Pancreas (tissue), 10 donors: Measurements from ENCODE around the gene NHLRC4. TPM values are rescaled to one million over a fixed set of nuclear protein-coding genes. Genes with fewer than 3 reads are reported as not detected.

ENCODE experiments used
- ATAC-seq, 4 donors: fragments of 200-7000 bp; cut with Tn5 transposase; one replicate each; pipeline versions ENCODE4 v1.8.0 to v1.9.1; 2020; ENCODE audit warnings: mild to moderate bottlenecking in 4 of 4, moderate library complexity in 4 of 4
- DNase-seq, 6 donors: peaks; one replicate each; pipeline ENCODE4 v3.0.0-alpha.2; 2020
- FAIRE-seq: peaks from 2 replicates; lab custom pipeline; 2012; peaks lifted over from hg19 to GRCh38; lab: Jason Lieb, UNC
- H3K27ac ChIP-seq, 4 donors: fragments of 200-600 bp; sonication (generic); 1 replicate in 3 of 4; 2 replicates in 1 of 4; pipeline versions ENCODE4 v1.5.0 to v1.8.0; 2020
- H3K27me3 ChIP-seq, 4 donors: fragments of 200-600 bp; one replicate each; pipeline ENCODE4 v1.8.0; 2021
- H3K36me3 ChIP-seq, 3 donors: fragments of 200-600 bp; sonication (generic) in 1 of 3; one replicate each; pipeline versions ENCODE4 v1.5.0 to v1.8.0; 2020 to 2021
- H3K4me1 ChIP-seq, 3 donors: fragments of 200-600 bp; one replicate each; pipeline ENCODE4 v1.8.0; 2021
- H3K4me3 ChIP-seq, 4 donors: fragments of 200-600 bp; sonication (generic) in 2 of 4; one replicate each; pipeline versions ENCODE4 v1.5.0 to v1.8.0; 2020 to 2021
- H3K9me3 ChIP-seq, 4 donors: fragments of 200-600 bp; one replicate each; pipeline ENCODE4 v1.8.0; 2021
- WGBS, 2 donors: extraction: QIAGEN DNeasy Blood & Tissue Kit; methylation state at CpG; one replicate each; pipeline ENCODE4 v1.1.7; 2013; 5-methylcytosine and 5-hydroxymethylcytosine counted together
- intact Hi-C, 3 donors: fragments of 100-400 bp; cut with DNase I; formaldehyde crosslinking; loops; one replicate each; pipeline versions ENCODE4 v1.11.1 to v1.14.2; 2022
- polyA plus RNA-seq, 2 donors: library from polyadenylated mRNA; stranded (reverse); fragments of 200-250 nt; gene quantifications; one replicate each; pipeline ENCODE4 v1.2.3, GENCODE V29; 2013
- total RNA-seq, 6 donors: library from RNA; stranded (reverse); fragmentation: NEBNext Ultra II Directional in 4 of 6; extraction: Animal tissue kit (Norgen Biotek cat#: 25700) in 4 of 6; gene quantifications; one replicate each; pipeline versions ENCODE4 v1.2.1 to v1.2.4, GENCODE V29; 2021 to 2023
- TF ChIP-seq, protein P1 (sequence below), 4 donors: fragments of 200-600 bp; sonication (generic) in 3 of 4; IDR thresholded peaks; one replicate each; pipeline versions ENCODE4 v1.5.0 to v1.8.0; 2021; ENCODE audit warnings: antibody characterized with exemption in 4 of 4
- donor health status: healthy with polysubstance abuse.
- donor health status: DM: no; HTN: no; CAD: no; lungs with moderate emphysema.
- donor health status: DM: no; HTN: no; CAD: no.
- donor health status: control.
- donor health status: control.
- donor health status: Bipolar disorder and iron deficiency.
- donor health status: DM: yes; HTN: yes; CAD: no.
- donor health status: DM: no; HTN: no; CAD: no.
- donor health status: DM: no; HTN: no; CAD: no.
- donor health status: DM: yes; HTN: yes; CAD: no.

Gene NHLRC4
- total and polyA plus RNA-seq, 8 donors: 0.05 to 0.28 (median 0.14) TPM; not detected in 2

DNA sequence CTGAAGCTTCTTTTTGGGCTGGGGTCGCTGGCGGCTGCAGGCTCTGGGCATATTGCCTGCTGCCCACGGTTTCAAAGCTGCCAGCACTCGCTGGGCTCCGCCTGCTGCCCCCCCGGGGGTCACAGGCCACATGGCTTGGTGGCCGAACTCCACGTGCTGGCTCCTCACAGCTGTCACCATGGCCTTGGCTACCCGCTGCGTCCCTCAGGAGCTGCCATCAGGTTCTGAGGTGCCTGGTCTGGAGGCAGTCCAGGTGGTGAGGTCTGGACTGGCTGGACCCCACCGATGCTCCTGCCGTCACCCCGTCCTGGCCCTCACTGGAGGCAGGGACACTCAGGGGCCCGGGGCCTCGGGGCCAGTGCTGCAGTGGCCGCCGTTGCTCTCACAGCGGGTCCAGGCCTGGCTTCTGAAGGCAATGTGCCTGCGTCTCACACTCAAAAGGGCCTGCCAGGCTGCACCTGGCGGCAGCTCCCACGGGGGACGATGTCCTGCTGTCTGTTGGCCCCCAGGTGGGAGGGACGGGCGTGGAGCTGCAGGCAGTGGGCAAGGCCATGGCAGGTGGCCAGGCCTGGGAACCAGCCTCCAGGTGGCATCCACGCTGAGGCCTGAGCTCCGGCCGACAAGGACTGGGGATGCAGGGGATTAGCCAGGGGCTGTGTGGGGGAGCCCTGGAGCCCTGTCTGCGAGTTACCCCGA lies 26.0 kb upstream of the NHLRC4 start:
- no peak for FAIRE-seq
- Histone ChIP-seq H3K4me1 (peaks cover 11 to 17% (median 15%) of the 10 kb centered on the region in 3 donors), H3K27ac (peak overlapping the region; percentile 33 to 62 (median 50)), H3K27me3 (no peaks in the 10 kb centered on the region), H3K36me3 (no peaks in the 10 kb centered on the region), H3K4me3 (no peak overlapping the region), H3K9me3 (no peaks in the 10 kb centered on the region)
- DNase-seq: peak; percentile 76 to 93 (median 80)
- TF ChIP-seq, protein P1, sequence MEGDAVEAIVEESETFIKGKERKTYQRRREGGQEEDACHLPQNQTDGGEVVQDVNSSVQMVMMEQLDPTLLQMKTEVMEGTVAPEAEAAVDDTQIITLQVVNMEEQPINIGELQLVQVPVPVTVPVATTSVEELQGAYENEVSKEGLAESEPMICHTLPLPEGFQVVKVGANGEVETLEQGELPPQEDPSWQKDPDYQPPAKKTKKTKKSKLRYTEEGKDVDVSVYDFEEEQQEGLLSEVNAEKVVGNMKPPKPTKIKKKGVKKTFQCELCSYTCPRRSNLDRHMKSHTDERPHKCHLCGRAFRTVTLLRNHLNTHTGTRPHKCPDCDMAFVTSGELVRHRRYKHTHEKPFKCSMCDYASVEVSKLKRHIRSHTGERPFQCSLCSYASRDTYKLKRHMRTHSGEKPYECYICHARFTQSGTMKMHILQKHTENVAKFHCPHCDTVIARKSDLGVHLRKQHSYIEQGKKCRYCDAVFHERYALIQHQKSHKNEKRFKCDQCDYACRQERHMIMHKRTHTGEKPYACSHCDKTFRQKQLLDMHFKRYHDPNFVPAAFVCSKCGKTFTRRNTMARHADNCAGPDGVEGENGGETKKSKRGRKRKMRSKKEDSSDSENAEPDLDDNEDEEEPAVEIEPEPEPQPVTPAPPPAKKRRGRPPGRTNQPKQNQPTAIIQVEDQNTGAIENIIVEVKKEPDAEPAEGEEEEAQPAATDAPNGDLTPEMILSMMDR (IDR thresholded peaks at IDR 0.05): no peak
- intact Hi-C loops: no loop called here
- WGBS, 2 donors: 37 to 38% methylated on average over 28 to 29 of the region's 29 CpGs
- ATAC-seq: peak; percentile 53 to 83 (median 70)

DNA sequence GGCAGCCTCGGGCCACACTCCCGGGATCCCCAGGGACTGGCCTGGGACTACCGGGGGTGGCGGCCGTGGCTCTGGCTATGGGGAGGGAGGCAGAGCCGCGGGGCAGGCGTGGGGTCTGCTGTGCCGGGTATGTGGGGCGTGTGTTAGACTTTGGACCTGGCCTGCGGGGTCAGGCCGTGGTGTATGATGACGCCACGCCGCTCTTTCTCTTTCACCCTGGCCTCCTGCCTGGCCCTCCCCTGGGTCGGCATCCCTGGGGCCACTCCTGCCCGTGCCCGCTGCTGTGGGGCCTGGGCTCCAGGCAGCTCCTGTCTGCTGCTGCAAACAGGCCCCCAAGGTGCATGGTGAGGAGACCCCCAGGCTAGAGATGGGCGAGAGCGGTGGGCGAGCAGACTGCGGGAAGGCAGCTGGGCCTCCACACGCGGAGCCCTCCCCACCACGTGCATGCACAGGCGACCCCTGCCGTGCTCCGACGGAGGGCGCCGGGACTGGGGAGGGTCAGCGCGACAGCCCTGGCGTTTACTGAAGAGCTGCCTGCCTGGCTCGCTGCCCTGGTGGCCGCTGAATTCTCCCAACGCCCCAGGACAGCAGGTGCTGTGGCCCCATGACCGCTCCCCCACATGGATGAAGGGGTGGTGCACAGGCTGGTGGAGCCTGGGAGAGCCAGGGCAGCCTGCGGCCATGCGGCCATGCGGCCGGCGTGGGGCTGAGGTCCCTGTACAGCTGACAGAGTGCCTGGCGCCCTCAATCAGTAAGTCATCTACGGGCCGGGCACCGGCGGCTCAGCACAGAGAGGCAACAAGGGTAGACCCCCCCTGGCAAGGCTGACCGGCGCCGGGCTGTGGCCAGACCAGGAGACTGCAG lies 23.3 kb upstream of the NHLRC4 start:
- Histone ChIP-seq H3K27me3 (no peaks in the 10 kb centered on the region), H3K36me3 (peaks cover 0 to 8% (median 0%) of the 10 kb centered on the region in 3 donors), H3K4me1 (peaks cover 11 to 17% (median 15%) of the 10 kb centered on the region in 3 donors), H3K9me3 (no peaks in the 10 kb centered on the region), H3K27ac (no peak overlapping the region), H3K4me3 (no peak overlapping the region)
- DNase-seq: no peak
- intact Hi-C loops: no loop called here
- ATAC-seq: no peak
- TF ChIP-seq, protein P1 (IDR thresholded peaks at IDR 0.05): no peak
- 88 to 89% methylated on average over 51 of the region's 51 CpGs for WGBS, 2 donors
- FAIRE-seq: no peak

DNA sequence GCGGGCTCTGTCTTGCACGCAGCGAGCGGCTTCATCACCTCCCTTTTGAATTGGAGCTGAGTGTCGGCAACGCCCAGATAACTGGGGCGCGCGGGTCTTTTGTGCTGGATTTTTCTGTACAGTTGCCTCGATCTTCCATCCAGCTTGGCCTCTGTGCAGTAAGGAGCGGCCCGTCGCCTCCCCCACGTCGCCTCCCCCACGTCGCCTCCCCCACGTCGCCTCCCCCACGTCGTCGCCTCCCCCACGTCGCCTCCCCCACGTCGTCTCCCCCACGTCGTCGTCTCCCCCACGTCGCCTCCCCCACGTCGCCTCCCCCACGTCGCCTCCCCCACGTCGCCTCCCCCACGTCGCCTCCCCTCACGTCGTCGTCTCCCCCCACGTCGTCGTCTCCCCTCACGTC lies 22.3 kb upstream of the NHLRC4 start:
- no peak for ATAC-seq
- Histone ChIP-seq H3K36me3 (peaks cover 0 to 14% (median 0%) of the 10 kb centered on the region in 3 donors), H3K27me3 (no peaks in the 10 kb centered on the region), H3K4me3 (no peak overlapping the region), H3K9me3 (no peaks in the 10 kb centered on the region), H3K27ac (no peak overlapping the region), H3K4me1 (peaks cover 11 to 15% (median 13%) of the 10 kb centered on the region in 3 donors)
- WGBS, 2 donors: 92 to 94% methylated on average over 43 to 46 of the region's 46 CpGs
- TF ChIP-seq, protein P1 (IDR thresholded peaks at IDR 0.05): no peak
- DNase-seq: no peak
- no peak for FAIRE-seq
- intact Hi-C loops: no loop called here

DNA sequence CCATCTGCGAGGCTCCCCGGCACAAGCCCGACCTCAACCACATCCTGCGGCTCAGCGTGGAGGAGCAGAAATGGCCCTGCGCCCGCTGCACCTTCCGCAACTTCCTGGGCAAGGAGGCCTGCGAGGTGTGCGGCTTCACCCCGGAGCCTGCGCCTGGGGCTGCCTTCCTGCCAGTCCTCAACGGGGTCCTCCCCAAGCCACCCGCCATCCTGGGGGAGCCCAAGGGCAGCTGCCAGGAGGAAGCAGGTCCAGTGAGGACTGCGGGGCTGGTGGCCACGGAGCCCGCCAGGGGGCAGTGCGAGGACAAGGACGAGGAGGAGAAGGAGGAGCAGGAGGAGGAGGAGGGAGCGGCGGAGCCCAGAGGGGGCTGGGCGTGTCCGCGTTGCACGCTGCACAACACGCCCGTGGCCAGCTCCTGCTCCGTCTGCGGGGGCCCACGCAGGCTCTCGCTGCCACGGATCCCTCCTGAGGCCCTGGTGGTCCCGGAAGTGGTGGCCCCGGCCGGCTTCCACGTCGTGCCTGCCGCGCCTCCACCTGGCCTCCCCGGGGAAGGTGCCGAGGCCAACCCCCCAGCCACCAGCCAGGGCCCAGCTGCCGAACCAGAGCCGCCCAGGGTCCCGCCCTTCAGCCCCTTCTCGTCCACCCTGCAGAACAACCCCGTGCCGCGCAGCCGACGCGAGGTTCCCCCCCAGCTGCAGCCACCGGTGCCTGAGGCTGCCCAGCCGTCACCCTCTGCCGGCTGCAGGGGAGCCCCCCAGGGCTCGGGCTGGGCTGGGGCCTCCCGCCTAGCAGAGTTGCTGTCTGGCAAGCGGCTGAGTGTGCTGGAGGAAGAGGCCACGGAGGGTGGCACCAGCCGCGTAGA lies 19.7 kb upstream of the NHLRC4 start:
- peak in 5 of 6 donors; percentile 67 to 88 (median 70) for DNase-seq
- ATAC-seq: peak; percentile 58 to 89 (median 80)
- no peak for FAIRE-seq
- H3K9me3 ChIP-seq: no peaks in the 10 kb centered on the region
- no peaks in the 10 kb centered on the region for H3K4me1 ChIP-seq
- H3K27me3 ChIP-seq: no peaks in the 10 kb centered on the region
- H3K4me3 ChIP-seq: no peak overlapping the region
- no peak overlapping the region for H3K27ac ChIP-seq
- WGBS, 2 donors: 72 to 82% methylated on average over 43 to 60 of the region's 60 CpGs
- TF ChIP-seq, protein P1 (IDR thresholded peaks at IDR 0.05): peak in 3 of 4 donors; percentile 9 to 31 (median 24)
- peaks cover 4 to 28% (median 9%) of the 10 kb centered on the region in 3 donors for H3K36me3 ChIP-seq
- intact Hi-C loops: no loop called here
